Loucy (cell line): ENCODE data around the gene IFT80.

ENCODE experiments used
- EZH2phosphoT487 ChIP-seq: fragments of 200-600 bp; IDR thresholded peaks from 2 replicates; pipeline ENCODE4 v1.6.1; 2018; ENCODE audit warnings: antibody characterized with exemption, mild to moderate bottlenecking, moderate library complexity, borderline replicate concordance
- TF ChIP-seq, protein P1 (sequence below): fragments of 200-600 bp; sonication (generic); conservative IDR thresholded peaks from 2 replicates; pipeline ENCODE4 v1.5.1; 2014; ENCODE audit warnings: mild to moderate bottlenecking, antibody characterized with exemption, low read length

DNA sequence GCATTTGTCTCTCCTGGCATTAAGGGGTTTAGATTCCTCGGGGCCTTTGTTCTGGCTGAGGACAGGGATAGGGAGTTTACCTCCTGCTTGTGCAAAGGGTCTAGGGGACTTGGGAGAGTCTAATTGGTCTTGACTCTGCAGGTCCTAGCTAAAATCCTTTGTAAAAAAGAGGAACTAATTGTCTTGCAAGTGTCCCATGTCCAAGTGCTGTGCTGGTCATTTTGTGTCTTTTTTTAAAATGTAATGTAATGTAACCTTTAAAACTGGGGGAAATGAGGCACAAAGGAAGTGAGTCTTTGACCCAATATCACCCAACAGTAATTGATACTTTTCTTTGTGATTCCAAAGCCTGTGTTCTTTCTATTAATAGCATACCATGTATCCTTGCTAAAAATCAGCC is 188.7 kb downstream of the IFT80 start:
- TF ChIP-seq, protein P1, sequence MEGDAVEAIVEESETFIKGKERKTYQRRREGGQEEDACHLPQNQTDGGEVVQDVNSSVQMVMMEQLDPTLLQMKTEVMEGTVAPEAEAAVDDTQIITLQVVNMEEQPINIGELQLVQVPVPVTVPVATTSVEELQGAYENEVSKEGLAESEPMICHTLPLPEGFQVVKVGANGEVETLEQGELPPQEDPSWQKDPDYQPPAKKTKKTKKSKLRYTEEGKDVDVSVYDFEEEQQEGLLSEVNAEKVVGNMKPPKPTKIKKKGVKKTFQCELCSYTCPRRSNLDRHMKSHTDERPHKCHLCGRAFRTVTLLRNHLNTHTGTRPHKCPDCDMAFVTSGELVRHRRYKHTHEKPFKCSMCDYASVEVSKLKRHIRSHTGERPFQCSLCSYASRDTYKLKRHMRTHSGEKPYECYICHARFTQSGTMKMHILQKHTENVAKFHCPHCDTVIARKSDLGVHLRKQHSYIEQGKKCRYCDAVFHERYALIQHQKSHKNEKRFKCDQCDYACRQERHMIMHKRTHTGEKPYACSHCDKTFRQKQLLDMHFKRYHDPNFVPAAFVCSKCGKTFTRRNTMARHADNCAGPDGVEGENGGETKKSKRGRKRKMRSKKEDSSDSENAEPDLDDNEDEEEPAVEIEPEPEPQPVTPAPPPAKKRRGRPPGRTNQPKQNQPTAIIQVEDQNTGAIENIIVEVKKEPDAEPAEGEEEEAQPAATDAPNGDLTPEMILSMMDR = no peak
- TF ChIP-seq EZH2phosphoT487 = no peak
